Measurements from ENCODE around the gene SLC9A5. TPM values are rescaled to one million over a fixed set of nuclear protein-coding genes. Genes with fewer than 3 reads are reported as not detected.

The SLC9A5 gene
- polyA plus RNA-seq, 1 donor (not counting 4 experiments of a cell fraction or from before 2014, with no cell fraction given), result 0.51 TPM

- no peak for TF ChIP-seq EZH2 (IDR thresholded peaks at IDR 0.05; ENCODE audit: low read length)
- no peak for TF ChIP-seq CTCF (optimal IDR thresholded peaks at IDR 0.05 in 1 of 3, IDR thresholded peaks at IDR 0.05 in 1 of 3, conservative IDR thresholded peaks at IDR 0.05 in 1 of 3; ENCODE audit: extremely low read depth in 1 of 3, insufficient read depth in 2 of 3, low read length in 3 of 3)
- Histone ChIP-seq H3K27ac (ENCODE audit: control insufficient read depth, insufficient read depth, low read length) (no peak overlapping the region), H3K4me2 (ENCODE audit: control insufficient read depth, extremely low read depth, insufficient read depth, low read depth, low read length) (no peak overlapping the region), H3K4me3 (ENCODE audit: control insufficient read depth in 2 of 3, extremely low read depth in 1 of 3, insufficient read depth in 2 of 3, low read depth in 1 of 3, low read length in 3 of 3) (no peak overlapping the region), H3K79me2 (ENCODE audit: control insufficient read depth, insufficient read depth, low read length) (no peaks in the 10 kb centered on the region), H3K36me3 (ENCODE audit: control insufficient read depth in 2 of 2, extremely low read depth in 1 of 2, insufficient read depth in 2 of 2, low read length in 2 of 2) (no peaks in the 10 kb centered on the region), H4K20me1 (ENCODE audit: control insufficient read depth, extremely low read depth, insufficient read depth, low read length) (no peaks in the 10 kb centered on the region), H3K4me1 (ENCODE audit: control insufficient read depth, extremely low read depth, insufficient read depth, low read length) (peaks cover 23% of the 10 kb centered on the region), H3K27me3 (ENCODE audit: control insufficient read depth, extremely low read depth, insufficient read depth, low read length) (peaks cover 10% of the 10 kb centered on the region), H3K9ac (ENCODE audit: control insufficient read depth, extremely low read depth, insufficient read depth, low read length) (no peak overlapping the region), H2AFZ (ENCODE audit: control insufficient read depth, low read length) (no peak overlapping the region), H3K9me3 (ENCODE audit: control insufficient read depth, low read depth, low read length) (no peaks in the 10 kb centered on the region), H3K9me1 (ENCODE audit: control insufficient read depth, extremely low read depth, insufficient read depth, low read length) (no peaks in the 10 kb centered on the region)
- FAIRE-seq (no peak), DNase-seq (ENCODE audit: low read depth, low spot score) (no peak)
- dilution Hi-C loops (cut with MboI; ENCODE audit: extremely low pct_ligation_motif_present, low sequenced_read_pairs), result no loop called here
Observed at GRCh38 chr16:67275321-67275720, 26.5 kb downstream of the SLC9A5 start.

- H3K4me3 ChIP-seq (ENCODE audit: control insufficient read depth in 2 of 3, extremely low read depth in 1 of 3, insufficient read depth in 2 of 3, low read depth in 1 of 3, low read length in 3 of 3), result no peak overlapping the region
- no peaks in the 10 kb centered on the region for H3K9me1 ChIP-seq (ENCODE audit: control insufficient read depth, extremely low read depth, insufficient read depth, low read length)
- peak; percentile 94 for FAIRE-seq
- TF ChIP-seq CTCF (optimal IDR thresholded peaks at IDR 0.05 in 1 of 3, IDR thresholded peaks at IDR 0.05 in 1 of 3, conservative IDR thresholded peaks at IDR 0.05 in 1 of 3; ENCODE audit: extremely low read depth in 1 of 3, insufficient read depth in 2 of 3, low read length in 3 of 3) (no peak), EZH2 (IDR thresholded peaks at IDR 0.05; ENCODE audit: low read length) (no peak)
- H3K4me2 ChIP-seq (ENCODE audit: control insufficient read depth, extremely low read depth, insufficient read depth, low read depth, low read length), result peak overlapping the region; percentile 13
- H3K27ac ChIP-seq (ENCODE audit: control insufficient read depth, insufficient read depth, low read length), result peak overlapping the region; percentile 29
- H4K20me1 ChIP-seq (ENCODE audit: control insufficient read depth, extremely low read depth, insufficient read depth, low read length), result no peaks in the 10 kb centered on the region
- no peak overlapping the region for H2AFZ ChIP-seq (ENCODE audit: control insufficient read depth, low read length)
- no peaks in the 10 kb centered on the region for H3K9me3 ChIP-seq (ENCODE audit: control insufficient read depth, low read depth, low read length)
- H3K4me1 ChIP-seq (ENCODE audit: control insufficient read depth, extremely low read depth, insufficient read depth, low read length), result peaks cover 23% of the 10 kb centered on the region
- no peaks in the 10 kb centered on the region for H3K36me3 ChIP-seq (ENCODE audit: control insufficient read depth in 2 of 2, extremely low read depth in 1 of 2, insufficient read depth in 2 of 2, low read length in 2 of 2)
- H3K79me2 ChIP-seq (ENCODE audit: control insufficient read depth, insufficient read depth, low read length), result no peaks in the 10 kb centered on the region
- H3K9ac ChIP-seq (ENCODE audit: control insufficient read depth, extremely low read depth, insufficient read depth, low read length), result no peak overlapping the region
- dilution Hi-C loops (cut with MboI; ENCODE audit: extremely low pct_ligation_motif_present, low sequenced_read_pairs), result no loop called here
- DNase-seq (ENCODE audit: low read depth, low spot score), result peak; percentile 87
- peaks cover 29% of the 10 kb centered on the region for H3K27me3 ChIP-seq (ENCODE audit: control insufficient read depth, extremely low read depth, insufficient read depth, low read length)
Observed at GRCh38 chr16:67277294-67277998, 28.7 kb downstream of the SLC9A5 start.
